ENCODE measurements around the gene DYSF. TPM values are rescaled to one million over a fixed set of nuclear protein-coding genes. Genes with fewer than 3 reads are reported as not detected.

DYSF gene
- total RNA-seq, 4 donors from 2014 or later: 4.2 to 12.0 (median 5.9) TPM

- Histone ChIP-seq H3K9me3 (no peaks in the 10 kb centered on the region), H3K36me3 (no peaks in the 10 kb centered on the region), H3K27me3 (peaks cover 0 to 4% of the 10 kb centered on the region in 2 donors), H3K27ac (no peak overlapping the region), H3K4me3 (no peak overlapping the region), H3K4me1 (no peaks in the 10 kb centered on the region)
- TF ChIP-seq CTCF (IDR thresholded peaks at IDR 0.05) (no peak), EP300 (IDR thresholded peaks at IDR 0.05) (no peak), POLR2A (IDR thresholded peaks at IDR 0.05) (no peak)
- 93% methylated on average over 9 of the region's 9 CpGs for WGBS, 2 donors
- DNase-seq (ENCODE audit: low spot score in 2 of 2): no peak
Measured at GRCh38 chr2:71551631-71551915, 98.2 kb downstream of the DYSF start.

- 47 to 58% methylated on average over 6 of the region's 6 CpGs for WGBS, 2 donors
- no peak overlapping the region for H3K4me3 ChIP-seq
- no peaks in the 10 kb centered on the region for H3K36me3 ChIP-seq
- H3K27me3 ChIP-seq: no peaks in the 10 kb centered on the region
- DNase-seq (ENCODE audit: low spot score in 2 of 2): no peak
- TF ChIP-seq CTCF (IDR thresholded peaks at IDR 0.05) (no peak), POLR2A (IDR thresholded peaks at IDR 0.05) (no peak)
- H3K27ac ChIP-seq: no peak overlapping the region
- no peaks in the 10 kb centered on the region for H3K9me3 ChIP-seq
- H3K4me1 ChIP-seq: no peaks in the 10 kb centered on the region
Measured at GRCh38 chr2:71552356-71552755, 99.0 kb downstream of the DYSF start.

- Histone ChIP-seq H3K9me3 (no peaks in the 10 kb centered on the region), H3K4me3 (no peak overlapping the region), H3K27ac (no peak overlapping the region), H3K36me3 (no peaks in the 10 kb centered on the region), H3K27me3 (peaks cover 0 to 3% of the 10 kb centered on the region in 2 donors), H3K4me1 (no peaks in the 10 kb centered on the region)
- DNase-seq (ENCODE audit: low spot score in 2 of 2): no peak
- 88 to 95% methylated on average over 13 of the region's 15 CpGs for WGBS, 2 donors
- TF ChIP-seq EP300 (IDR thresholded peaks at IDR 0.05): no peak
- no peak for TF ChIP-seq CTCF (IDR thresholded peaks at IDR 0.05)
- no peak for TF ChIP-seq POLR2A (IDR thresholded peaks at IDR 0.05)
Measured at GRCh38 chr2:71552861-71553301, 99.5 kb downstream of the DYSF start.

- no peak overlapping the region for H3K4me3 ChIP-seq
- no peaks in the 10 kb centered on the region for H3K9me3 ChIP-seq
- peaks cover 0 to 8% of the 10 kb centered on the region in 2 donors for H3K27me3 ChIP-seq
- H3K27ac ChIP-seq: no peak overlapping the region
- WGBS, 2 donors: 95 to 96% methylated on average over 9 of the region's 9 CpGs
- H3K36me3 ChIP-seq: no peaks in the 10 kb centered on the region
- no peak for DNase-seq (ENCODE audit: low spot score in 2 of 2)
- no peaks in the 10 kb centered on the region for H3K4me1 ChIP-seq
- no peak for TF ChIP-seq POLR2A (IDR thresholded peaks at IDR 0.05)
Measured at GRCh38 chr2:71554028-71554705, 100.8 kb downstream of the DYSF start.

GRCh38 chr2:71554706-71555056 is 101.3 kb downstream of the DYSF start:
- Histone ChIP-seq H3K27ac (no peak overlapping the region), H3K9me3 (no peaks in the 10 kb centered on the region), H3K36me3 (no peaks in the 10 kb centered on the region), H3K27me3 (peaks cover 0 to 11% of the 10 kb centered on the region in 2 donors), H3K4me3 (no peak overlapping the region), H3K4me1 (no peaks in the 10 kb centered on the region)
- 97 to 100% methylated on average over 2 of the region's 2 CpGs for WGBS, 2 donors
- DNase-seq (ENCODE audit: low spot score in 2 of 2): no peak
- TF ChIP-seq EP300 (IDR thresholded peaks at IDR 0.05) (no peak), POLR2A (IDR thresholded peaks at IDR 0.05) (no peak), CTCF (IDR thresholded peaks at IDR 0.05) (no peak)
